Middle frontal gyrus (tissue), 1 donor: ENCODE data around the gene MYH15.

Experiments
- DNase-seq: peaks from one replicate; pipeline ENCODE4 v3.0.0-alpha.2; 2015; ENCODE audit warnings: low spot score; ENCODE audit errors: extremely low spot score

The MYH15 gene

DNA sequence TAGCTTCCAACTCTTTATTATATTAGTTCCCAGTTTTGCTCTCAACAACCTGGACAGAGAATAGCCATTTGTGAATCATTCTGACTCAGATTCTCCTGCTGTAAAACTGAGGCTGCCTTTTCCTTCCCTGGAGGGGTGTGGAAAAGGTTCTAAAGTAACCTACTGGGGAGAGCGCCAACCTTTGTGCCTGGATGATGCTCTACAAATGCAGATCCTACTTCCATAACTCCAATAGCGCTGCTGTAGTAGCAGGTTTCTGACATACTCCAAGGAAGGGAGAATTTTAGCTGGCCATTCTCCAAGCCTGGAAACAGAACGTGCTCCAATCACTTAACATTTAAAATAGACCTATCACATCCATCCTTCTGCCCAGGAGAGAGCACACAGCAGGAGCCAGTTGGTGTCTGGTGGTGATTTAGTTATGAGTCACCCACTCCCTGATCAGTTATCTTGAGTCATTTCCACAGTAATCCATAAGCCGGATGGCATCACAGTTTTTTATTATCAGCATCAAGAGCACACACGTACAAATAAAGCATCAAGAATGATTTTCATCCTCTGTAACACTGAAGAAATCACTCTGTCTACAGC, 38.3 kb downstream of the MYH15 start:
- no peak for DNase-seq

DNA sequence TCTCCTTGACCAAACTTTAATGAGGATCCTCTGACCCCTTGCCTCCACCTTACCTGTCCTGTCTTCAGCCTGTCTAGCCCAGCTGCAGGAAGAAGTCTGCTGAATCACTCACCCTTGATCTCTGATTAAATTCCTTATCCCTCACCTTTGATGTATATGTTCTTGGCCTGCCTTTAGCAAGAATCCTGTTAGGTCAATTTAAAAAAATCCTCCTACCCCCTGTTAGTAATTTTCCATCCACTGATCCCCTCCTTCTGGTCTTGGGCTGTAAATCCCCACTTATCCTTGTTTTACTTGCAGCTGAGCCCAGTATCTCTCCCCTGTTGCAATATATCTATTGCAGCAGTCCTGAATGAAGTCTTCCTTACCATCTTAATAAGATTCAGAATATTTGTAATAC, 39.0 kb downstream of the MYH15 start:
- DNase-seq: no peak

DNA sequence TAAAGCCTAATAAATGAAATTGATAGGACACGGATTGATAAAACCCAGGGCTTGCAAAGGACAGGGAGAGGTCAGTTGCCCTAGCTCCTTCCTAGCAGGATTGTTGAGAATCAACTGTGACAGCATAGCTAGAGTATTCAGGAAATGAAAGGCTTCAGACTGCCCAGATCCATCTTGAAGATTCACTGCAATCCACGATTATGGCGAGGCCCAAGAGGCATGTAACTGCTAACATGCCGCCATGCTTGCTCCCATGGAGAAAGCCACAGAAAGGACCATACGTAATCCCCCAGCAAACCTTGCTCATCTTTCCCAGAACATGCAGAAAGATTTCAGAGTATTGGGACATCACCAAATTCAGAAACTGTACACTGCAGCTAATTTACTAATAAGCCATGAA, 41.3 kb downstream of the MYH15 start:
- DNase-seq: no peak

DNA sequence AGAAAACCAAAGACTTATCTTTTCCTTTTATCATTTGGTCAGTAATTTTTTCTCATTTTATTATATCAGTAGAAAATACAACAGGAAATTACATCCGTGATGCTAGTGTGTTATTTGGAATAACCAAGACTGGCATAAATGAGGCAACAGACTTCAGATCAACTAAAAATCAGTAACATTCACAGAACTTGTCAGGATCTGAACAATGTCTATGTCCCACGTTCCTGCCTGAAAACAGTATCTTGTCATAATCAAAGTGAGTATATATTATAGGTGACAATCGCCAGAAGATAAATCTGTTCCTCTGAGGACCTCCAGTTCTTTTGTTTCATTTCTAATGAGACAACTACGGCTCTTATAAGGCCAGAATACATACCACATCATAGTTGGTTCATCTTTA, 41.8 kb downstream of the MYH15 start:
- no peak for DNase-seq

DNA sequence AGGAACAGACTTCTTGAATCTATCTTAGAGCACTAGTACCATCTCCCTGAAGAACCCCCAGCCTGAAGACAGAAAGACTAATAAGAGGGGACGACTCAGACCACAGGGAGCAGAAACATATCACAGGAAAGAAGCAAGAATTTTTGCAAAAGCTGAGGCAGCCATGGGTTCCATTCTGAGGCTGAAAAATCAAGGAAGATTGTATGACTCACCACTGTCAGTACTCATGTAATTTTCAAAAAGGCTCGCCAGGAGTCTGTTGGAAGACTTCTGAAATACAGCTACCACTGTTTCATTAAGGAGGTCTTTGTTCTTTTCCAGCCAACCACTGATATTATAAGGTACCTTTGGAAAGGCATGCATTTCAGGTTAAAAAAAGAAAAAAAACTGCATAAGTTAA, 47.5 kb downstream of the MYH15 start:
- no peak for DNase-seq

DNA sequence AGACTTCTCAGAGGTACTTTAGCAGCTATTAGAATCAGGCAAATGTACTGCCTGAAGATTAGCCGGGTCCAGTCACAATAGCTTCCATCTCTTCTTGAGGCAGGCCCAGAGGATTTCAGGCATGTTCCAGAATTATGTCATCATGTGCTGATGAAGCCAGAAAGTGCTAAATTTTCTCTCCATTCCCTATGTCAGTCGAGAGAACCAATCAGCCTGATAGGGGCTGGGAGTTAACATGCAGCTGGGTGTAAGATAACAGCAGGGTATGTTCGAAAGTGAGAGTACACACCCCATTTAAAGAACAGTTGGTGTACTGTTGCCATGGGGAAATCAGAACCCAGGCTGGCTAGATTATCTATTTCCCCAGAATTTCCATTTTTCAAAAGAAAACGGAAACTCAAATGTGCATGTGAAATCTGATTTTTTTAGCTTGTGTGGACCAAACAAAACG, 48.7 kb downstream of the MYH15 start:
- DNase-seq: no peak

DNA sequence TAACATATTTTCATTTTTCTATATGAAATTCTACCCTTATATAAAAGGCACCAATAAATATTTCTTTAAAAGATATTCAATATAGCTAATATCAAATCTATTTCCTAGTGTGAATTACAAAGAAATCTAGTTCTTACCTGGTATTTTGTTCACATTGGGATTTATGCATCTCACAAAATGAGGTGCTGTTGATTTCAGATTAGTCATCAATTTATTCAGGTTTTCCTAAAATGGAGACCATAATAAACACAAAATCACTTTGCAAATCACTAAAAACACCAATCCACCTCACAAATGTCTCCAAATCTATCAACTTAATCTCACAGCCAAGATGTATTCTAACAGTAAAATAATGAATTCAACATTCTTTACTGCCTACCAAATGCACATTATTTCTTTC, 51.2 kb downstream of the MYH15 start:
- DNase-seq: no peak

DNA sequence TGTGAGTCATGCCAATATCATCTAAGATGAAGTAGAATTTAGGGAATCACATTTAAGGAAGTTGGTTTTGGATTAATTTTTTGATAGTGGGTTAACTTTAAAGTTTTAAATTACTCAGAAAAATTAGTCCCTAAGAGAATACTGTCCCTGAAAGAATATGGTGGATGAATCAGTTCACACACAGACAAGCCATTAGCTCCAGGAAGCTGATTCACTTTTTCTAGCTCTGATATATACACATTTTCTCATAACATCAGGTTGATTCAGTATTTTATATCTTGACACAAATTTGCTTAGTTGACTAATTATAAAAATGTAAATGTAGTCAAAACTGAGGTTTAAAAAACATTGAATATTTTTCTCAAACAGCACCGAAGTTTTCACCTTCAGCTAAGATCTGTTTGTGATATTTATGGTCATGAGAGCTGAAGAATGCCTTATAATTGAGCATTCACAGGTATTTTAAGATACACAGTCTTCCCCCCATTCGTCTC, 55.1 kb downstream of the MYH15 start:
- DNase-seq: no peak

DNA sequence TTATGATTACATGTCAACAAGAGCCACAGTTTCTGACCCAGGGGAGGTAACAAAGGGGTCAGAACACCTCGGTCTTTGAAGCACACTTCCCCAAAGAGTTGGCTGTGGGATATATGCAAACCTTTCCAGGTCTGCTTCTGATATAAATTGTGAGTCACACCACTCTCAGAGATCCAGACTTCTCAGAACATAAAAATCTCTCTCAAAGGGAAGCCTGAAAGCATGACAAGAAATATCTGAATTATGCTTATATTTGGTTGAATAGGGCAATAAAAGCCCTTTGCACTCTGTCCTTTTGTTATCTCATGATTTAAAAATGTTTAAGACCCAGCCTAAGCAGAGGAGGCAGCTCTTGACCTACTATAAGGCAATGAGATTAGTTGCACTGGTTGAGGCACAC, 56.8 kb downstream of the MYH15 start:
- DNase-seq: no peak

DNA sequence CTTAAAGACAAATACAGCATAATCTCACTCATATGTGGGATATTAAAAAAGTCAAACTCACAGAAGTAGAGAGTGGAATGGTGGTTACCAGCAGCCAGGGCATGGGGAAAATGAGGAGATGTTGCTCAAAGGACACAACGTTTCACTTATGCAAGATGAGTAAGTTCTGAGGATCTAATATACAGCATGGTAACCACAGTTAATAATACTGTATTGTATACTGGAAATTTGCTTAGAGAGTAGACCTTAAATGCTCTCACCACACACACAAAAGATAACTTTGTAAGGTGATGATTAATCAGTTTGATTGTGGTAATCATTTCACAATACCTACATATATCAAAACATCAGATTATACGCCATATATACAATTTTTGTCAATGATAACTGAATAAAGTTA, 60.0 kb downstream of the MYH15 start:
- no peak for DNase-seq

DNA sequence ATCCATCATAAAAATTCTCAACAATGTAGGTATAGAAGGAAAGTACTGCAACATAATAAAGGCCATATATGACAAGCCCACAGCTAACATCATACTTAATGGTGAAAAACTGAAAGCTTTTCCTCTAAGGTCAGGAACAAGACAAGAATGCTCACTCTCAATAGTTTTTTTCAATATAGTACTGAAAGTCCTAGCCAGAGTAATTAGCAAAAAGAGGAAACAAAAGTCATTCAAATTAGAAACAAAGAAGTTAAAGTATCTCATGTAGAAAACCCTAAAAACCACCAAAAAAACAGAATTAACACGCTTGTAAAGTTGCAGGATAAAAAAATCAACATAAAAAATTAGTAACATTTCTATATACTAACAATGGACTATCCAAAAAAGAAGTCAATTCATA, 61.8 kb downstream of the MYH15 start:
- DNase-seq: no peak

DNA sequence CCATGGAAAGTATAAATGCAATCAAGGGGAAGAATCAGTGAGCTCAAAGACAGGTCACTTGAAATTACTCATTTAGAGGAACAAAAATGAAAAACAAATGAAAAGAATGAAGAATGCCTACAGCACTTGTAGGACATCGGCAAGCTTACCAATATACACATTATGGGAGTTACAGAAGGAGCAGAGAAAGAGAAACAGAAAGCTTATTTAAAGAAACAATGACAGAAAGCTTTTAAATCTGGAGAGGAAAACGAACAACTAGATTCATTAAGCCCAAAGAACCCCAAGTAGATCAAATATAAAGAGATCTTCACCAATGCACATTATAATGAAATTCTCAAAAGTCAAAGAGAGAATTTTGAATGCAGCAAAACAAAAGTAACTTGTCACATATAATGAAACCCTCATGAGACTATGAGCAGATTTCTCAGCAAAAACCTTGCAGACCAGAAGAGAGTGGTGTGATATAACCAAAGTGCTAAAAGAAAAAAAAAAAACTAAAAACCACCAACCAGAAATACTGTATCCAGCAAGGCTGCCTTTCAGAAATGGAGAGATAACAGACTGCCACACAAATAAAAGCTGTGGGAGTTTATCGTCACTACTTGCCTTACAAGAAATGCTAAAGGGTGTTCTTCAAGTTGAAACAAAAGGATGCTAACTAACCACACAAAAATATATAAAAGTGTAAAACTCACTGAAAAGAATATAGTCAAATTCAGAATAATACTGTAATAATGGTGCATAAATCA, 63.1 kb downstream of the MYH15 start:
- DNase-seq: no peak

DNA sequence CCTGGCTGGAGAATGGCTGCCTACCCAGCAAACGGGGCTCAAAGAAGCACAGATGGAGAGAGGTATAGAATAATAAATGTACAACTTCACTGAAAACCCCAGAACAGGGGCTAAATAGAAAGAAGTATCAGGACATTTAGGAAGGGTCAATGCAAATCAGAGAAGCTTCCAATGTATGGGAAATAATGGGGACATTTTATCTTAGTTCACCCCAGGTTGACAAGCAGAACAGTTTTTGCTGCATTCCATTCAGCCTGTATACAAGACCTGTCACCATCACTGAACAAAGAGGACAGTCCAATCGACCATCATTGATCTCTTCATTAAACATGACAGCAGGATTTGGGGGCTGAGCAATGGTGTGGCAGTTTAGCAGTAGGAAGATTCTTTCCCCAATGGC, 68.1 kb downstream of the MYH15 start:
- DNase-seq: no peak

DNA sequence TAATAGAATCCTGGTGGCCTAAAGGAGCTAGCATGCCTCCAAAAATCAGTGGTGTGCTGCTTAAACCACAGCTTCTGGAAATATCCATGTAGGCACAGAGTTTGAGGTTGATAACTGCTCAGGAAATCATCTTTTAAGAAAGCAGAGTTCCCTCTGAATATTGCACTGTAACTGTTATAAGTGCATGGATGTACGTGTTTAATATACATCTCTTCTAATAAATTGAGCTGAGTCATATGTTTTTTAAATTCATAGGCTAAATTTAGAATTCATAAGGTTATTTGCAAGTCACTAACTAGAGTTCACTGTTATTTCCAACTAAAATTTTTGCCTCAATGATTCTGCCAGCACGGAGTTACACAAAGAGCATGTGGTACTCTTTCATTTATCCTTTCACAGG, 68.9 kb downstream of the MYH15 start:
- DNase-seq: no peak

DNA sequence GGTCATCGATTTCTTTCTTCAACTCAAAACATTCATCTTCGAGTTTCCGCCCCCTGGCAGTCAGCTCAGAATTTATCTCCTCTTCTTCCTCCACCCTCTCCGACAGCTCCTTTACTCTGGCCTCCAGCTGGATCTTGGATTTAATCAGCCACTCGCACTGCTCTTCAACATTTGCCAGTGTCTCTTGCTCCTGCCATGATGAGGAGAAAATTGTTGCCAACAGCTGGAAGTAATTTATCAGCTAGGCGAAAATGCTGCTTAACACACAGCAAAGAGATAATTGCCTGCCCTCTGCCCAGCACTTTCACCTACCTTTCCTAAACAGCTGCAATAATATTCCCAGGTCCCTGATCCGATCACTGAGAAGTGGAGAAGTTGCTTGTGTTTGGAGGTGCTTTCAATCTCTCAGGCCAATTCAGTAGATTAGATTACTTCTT, 69.3 kb downstream of the MYH15 start:
- DNase-seq: no peak

DNA sequence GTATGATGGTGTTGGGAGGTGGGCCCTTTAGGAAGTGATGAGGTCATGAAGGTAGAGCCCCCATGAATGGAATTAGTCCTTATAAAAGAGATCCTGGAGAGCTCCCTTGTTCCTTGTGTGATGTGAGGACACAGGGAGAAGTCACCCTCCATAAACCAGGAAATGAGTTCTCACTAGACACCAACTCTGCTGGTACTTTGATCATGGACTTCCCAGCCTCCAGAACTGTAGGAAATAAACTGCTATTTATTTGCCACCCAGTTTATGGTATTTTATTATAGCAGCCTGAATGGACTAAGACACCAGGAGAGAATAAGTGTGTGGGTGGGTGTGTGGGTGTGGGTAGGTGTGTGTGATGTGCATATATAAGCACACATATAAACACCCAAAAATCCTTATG, 71.9 kb downstream of the MYH15 start:
- no peak for DNase-seq

DNA sequence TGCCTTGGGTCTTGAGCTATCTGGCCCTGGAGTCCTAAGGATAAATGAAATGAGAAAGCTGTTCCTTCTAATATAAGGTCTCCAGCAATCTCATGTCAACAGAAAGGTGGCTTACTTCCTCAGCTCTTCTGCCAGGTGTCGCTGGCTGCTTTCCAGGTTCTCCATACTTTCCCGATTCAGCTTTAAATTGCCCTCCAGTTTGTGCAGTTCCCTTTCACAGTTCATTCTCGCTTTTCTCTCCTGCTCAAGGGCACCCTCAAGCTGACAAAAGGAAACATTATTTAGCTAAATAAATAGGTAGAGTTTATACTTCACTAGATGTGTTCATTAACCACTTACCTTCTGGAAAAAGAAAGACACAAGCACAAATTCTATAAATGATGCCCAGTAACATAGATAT, 73.0 kb downstream of the MYH15 start:
- no peak for DNase-seq

DNA sequence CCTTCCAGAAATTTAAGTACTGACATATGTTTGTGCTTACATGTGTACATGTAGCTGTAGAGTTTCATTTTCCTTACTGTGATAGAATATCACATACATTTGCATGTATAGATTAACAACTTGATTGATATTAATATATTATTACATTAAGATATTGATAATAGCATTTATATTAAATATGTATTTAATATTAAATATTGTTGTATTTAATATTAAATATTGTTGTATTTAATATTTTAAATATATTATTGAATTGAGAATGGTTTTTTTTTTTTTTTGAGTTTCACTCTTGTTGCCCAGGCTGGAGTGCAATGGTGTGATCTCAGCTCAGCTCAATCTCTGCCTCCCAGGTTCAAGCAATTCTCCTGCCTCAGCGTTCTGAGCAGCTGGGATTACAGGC, 76.5 kb downstream of the MYH15 start:
- no peak for DNase-seq

DNA sequence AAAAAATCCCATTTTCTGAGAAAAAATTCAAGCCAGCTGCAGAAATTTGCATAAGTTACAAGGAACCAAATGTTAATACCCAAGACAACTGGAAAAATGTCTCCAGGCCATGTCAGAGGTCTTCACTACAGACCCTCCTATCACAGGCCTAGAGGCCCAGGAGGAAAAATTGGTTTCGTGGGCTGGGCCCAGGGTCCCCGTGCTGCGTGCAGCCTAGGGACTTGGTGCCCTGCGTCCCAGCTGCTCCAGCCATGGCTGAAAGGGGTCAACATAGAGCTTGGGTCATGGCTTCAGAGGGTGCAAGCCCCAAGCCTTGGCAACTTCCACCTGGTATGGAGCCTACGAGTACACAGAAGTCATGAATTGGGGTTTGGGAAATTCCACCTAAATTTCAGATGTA, 78.0 kb downstream of the MYH15 start:
- no peak for DNase-seq

DNA sequence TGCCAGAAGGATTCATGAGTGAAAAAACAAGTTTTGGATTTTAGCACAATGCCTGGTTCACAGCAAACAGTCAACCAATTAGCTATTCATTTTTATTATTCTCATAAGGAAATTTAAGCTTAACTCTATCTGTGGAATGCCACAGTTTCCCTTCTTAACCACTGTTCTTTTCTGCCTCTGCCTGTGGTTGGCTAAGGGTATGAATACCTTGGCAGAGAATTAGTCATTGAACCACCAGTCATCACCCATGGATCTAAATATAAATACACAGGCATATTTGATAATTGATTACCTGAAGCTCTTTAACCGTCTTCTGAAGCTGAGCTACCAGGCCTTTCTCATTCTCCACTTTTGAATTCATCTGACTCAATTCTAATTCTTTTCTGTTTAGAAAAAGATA, 79.9 kb downstream of the MYH15 start:
- DNase-seq: no peak

DNA sequence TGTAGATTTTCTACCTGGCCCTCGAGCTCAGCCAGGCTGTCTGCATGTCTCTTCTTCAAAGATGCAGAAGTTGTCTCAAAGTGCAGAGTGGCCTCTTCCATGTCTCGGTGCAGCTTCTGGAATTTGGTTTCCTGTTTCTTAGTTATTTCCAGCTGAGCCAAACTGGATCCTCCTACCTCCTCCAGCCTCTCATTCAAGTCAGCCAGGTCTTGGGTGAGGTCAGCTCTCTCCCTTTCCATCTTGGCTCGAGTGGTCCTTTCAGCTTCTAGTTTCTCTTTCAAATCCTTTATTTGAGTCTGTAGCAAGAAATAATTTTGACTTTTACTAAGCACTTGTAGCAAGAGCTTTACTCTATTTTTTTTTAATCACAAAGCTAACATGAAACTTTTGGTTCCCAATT, 81.8 kb downstream of the MYH15 start:
- no peak for DNase-seq

DNA sequence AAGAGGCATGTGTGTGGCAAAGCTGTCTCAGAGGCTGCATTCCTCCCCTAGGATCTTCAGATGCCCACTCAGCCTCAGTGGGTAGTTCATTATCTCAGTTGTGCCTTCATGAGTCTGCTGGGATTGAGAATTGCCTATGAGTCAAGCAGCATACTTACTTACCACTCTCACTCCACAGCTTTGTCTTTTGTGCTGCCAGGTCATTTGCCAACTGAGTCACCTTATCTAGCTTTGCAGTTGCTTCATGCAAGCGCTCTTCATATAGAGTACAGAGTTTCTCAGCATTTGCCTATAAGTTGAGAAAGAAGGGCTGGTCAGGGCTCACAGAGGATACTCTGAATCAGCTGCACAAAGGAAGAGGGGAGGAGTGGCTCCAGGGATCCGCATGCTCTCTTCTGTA, 89.5 kb downstream of the MYH15 start:
- no peak for DNase-seq
